Osteocyte (in vitro differentiated cells): ENCODE data around the gene CALCOCO2. TPM values are rescaled to one million over a fixed set of nuclear protein-coding genes. Genes with fewer than 3 reads are reported as not detected.

Experiments
- DNase-seq: peaks from one replicate; pipeline ENCODE4 v3.0.0; 2021; ENCODE audit warnings: mixed read lengths; ENCODE audit not compliant: unreplicated experiment; ENCODE audit errors: extremely low spot score
- H3K27ac Mint-ChIP-seq: one replicate; pipeline ENCODE4 v1.8.0; 2021; ENCODE audit warnings: mild to moderate bottlenecking, mixed read lengths; ENCODE audit not compliant: unreplicated experiment
- H3K27me3 Mint-ChIP-seq: one replicate; pipeline ENCODE4 v1.8.0; 2021; ENCODE audit warnings: mixed read lengths; ENCODE audit not compliant: unreplicated experiment
- H3K36me3 Mint-ChIP-seq: one replicate; pipeline ENCODE4 v1.8.0; 2021; ENCODE audit warnings: mixed read lengths; ENCODE audit not compliant: unreplicated experiment
- H3K4me1 Mint-ChIP-seq: one replicate; pipeline ENCODE4 v1.8.0; 2021; ENCODE audit warnings: mixed read lengths; ENCODE audit not compliant: unreplicated experiment
- H3K4me3 Mint-ChIP-seq: one replicate; pipeline ENCODE4 v1.8.0; 2021; ENCODE audit warnings: mild to moderate bottlenecking, moderate library complexity, mixed read lengths; ENCODE audit not compliant: unreplicated experiment
- H3K9me3 Mint-ChIP-seq: one replicate; pipeline ENCODE4 v1.8.0; 2021; ENCODE audit warnings: mixed read lengths; ENCODE audit not compliant: unreplicated experiment
- CTCF ChIP-seq: fragments of 200-600 bp; sonication (generic); IDR thresholded peaks from 2 replicates; pipeline ENCODE4 v1.5.0; 2021; ENCODE audit warnings: antibody characterized with exemption, mild to moderate bottlenecking, moderate library complexity
- total RNA-seq: library from RNA; stranded (reverse); gene quantifications from 2 replicates; pipeline ENCODE4 v1.2.1, GENCODE V29; 2021

The CALCOCO2 gene
- total RNA-seq, 1 donor from 2014 or later, result 94.4 TPM

- Mint-ChIP-seq H3K36me3 (no peaks in the 10 kb centered on the region), H3K4me3 (peak overlapping the region; percentile 98), H3K4me1 (peaks cover 20% of the 10 kb centered on the region), H3K27ac (peak overlapping the region; percentile 97), H3K27me3 (no peaks in the 10 kb centered on the region), H3K9me3 (no peaks in the 10 kb centered on the region)
- TF ChIP-seq CTCF, result no peak
- no peak for DNase-seq
These were observed 62.3 kb downstream of the CALCOCO2 start for GRCh38 chr17:48892940-48893645.

GRCh38 chr17:48893646-48894508, 63.0 kb downstream of the CALCOCO2 start:
- Mint-ChIP-seq H3K27ac (peak overlapping the region; percentile 97), H3K4me3 (peak overlapping the region; percentile 98)

GRCh38 chr17:48894886-48895285, 64.1 kb downstream of the CALCOCO2 start:
- Mint-ChIP-seq H3K36me3 (no peaks in the 10 kb centered on the region), H3K4me1 (peaks cover 24% of the 10 kb centered on the region), H3K27ac (no peak overlapping the region), H3K9me3 (no peaks in the 10 kb centered on the region), H3K4me3 (no peak overlapping the region), H3K27me3 (no peaks in the 10 kb centered on the region)
- no peak for DNase-seq
- no peak for TF ChIP-seq CTCF

More at GRCh38 chr17:48893646-48894508, 63.0 kb downstream of the CALCOCO2 start:
- no peaks in the 10 kb centered on the region for H3K9me3 Mint-ChIP-seq
- peaks cover 20% of the 10 kb centered on the region for H3K4me1 Mint-ChIP-seq
- no peak for TF ChIP-seq CTCF
- no peak for DNase-seq
- H3K27me3 Mint-ChIP-seq, result no peaks in the 10 kb centered on the region
- H3K36me3 Mint-ChIP-seq, result no peaks in the 10 kb centered on the region

GRCh38 chr17:48901241-48901640, 70.4 kb downstream of the CALCOCO2 start:
- Mint-ChIP-seq H3K27ac (no peak overlapping the region), H3K4me3 (no peak overlapping the region), H3K36me3 (no peaks in the 10 kb centered on the region), H3K27me3 (no peaks in the 10 kb centered on the region), H3K9me3 (no peaks in the 10 kb centered on the region), H3K4me1 (peaks cover 4% of the 10 kb centered on the region)
- no peak for DNase-seq
- TF ChIP-seq CTCF, result no peak

GRCh38 chr17:48903401-48903800, 72.6 kb downstream of the CALCOCO2 start:
- Mint-ChIP-seq H3K4me1 (peaks cover 10% of the 10 kb centered on the region), H3K27me3 (no peaks in the 10 kb centered on the region), H3K9me3 (no peaks in the 10 kb centered on the region), H3K27ac (no peak overlapping the region), H3K4me3 (no peak overlapping the region), H3K36me3 (no peaks in the 10 kb centered on the region)
- no peak for TF ChIP-seq CTCF
- no peak for DNase-seq
